Left ventricle myocardium superior (tissue), 1 donor: Measurements from ENCODE around the gene CCDC92B. TPM values are rescaled to one million over a fixed set of nuclear protein-coding genes. Genes with fewer than 3 reads are reported as not detected.
"Not testable (repeated sequence)": the region's sequence is repeated elsewhere in the genome, so short reads cannot be mapped to it uniquely, and the experiment has no call there.

ENCODE experiments used
- ATAC-seq: fragments of 200-7000 bp; cut with Tn5 transposase; one replicate; pipeline ENCODE4 v1.9.1; 2020; ENCODE audit warnings: mild to moderate bottlenecking, moderate library complexity
- DNase-seq: peaks from one replicate; pipeline ENCODE4 v3.0.0-alpha.2; 2020
- intact Hi-C: fragments of 100-400 bp; cut with micrococcal nuclease; formaldehyde crosslinking; loops from one replicate; pipeline ENCODE4 v1.11.0; 2022
- long read RNA-seq: library from polyadenylated mRNA; unstranded; transcript quantifications from one replicate; pipeline ENCODE4 v2.0.0, GENCODE V29; 2021
- total RNA-seq: library from RNA; stranded (reverse); fragmentation: NEBNext Ultra II Directional; extraction: Animal tissue kit (Norgen Biotek cat#: 25700); gene quantifications from one replicate; pipeline ENCODE4 v1.2.1, GENCODE V29; 2021
- donor health status: DM: no; HTN: yes; CAD: no; lungs with severe emphysema.

The CCDC92B gene
- 0.12 TPM for total RNA-seq
- long read RNA-seq: 0 reads

GRCh38 chr17:2749058-2749783, at the start of gene CCDC92B:
CCDC92B (minus strand) TSS chr17:2749652; CDS start chr17:2735145, 14,507 bp downstream.
- DNase-seq: no peak
- intact Hi-C loops: no loop called here
- no peak for ATAC-seq

GRCh38 chr17:2798678-2799077, 49.2 kb upstream of the CCDC92B start:
- intact Hi-C loops: no loop called here
- peak; percentile 26 for DNase-seq
- no peak for ATAC-seq

GRCh38 chr17:2798188-2798587, 48.7 kb upstream of the CCDC92B start:
- intact Hi-C loops: no loop called here
- no peak for ATAC-seq
- peak; percentile 12 for DNase-seq

- intact Hi-C loops: no loop called here
- DNase-seq (peak; percentile 35), ATAC-seq (peak; percentile 57)
These were observed 48.2 kb upstream of the CCDC92B start for GRCh38 chr17:2797637-2798036.

GRCh38 chr17:2797226-2797625, 47.8 kb upstream of the CCDC92B start:
- ATAC-seq (no peak), DNase-seq (peak; percentile 22)
- intact Hi-C loops: no loop called here

- ATAC-seq (peak; percentile 68), DNase-seq (peak; percentile 76)
- intact Hi-C loops: no loop called here
These were observed 47.0 kb upstream of the CCDC92B start, which contains the start of gene RAP1GAP2 for GRCh38 chr17:2796164-2797125. RAP1GAP2 (plus strand) TSS chr17:2796438; CDS start chr17:2796528, 90 bp downstream.

GRCh38 chr17:2795441-2796163, 46.1 kb upstream of the CCDC92B start:
- intact Hi-C loops: no loop called here
- DNase-seq (no peak), ATAC-seq (no peak)

- ATAC-seq (no peak), DNase-seq (no peak)
- intact Hi-C loops: no loop called here
These were observed 44.8 kb upstream of the CCDC92B start for GRCh38 chr17:2794111-2794803.

- no peak for DNase-seq
- intact Hi-C loops: no loop called here
- ATAC-seq: no peak
These were observed 43.1 kb upstream of the CCDC92B start for GRCh38 chr17:2792366-2793169.

- DNase-seq (no peak), ATAC-seq (no peak)
- intact Hi-C loops: no loop called here
These were observed 40.2 kb upstream of the CCDC92B start for GRCh38 chr17:2789700-2790099.

- peak; percentile 93 for ATAC-seq
- peak; percentile 85 for DNase-seq
- intact Hi-C loops: no loop called here
These were observed 36.9 kb upstream of the CCDC92B start for GRCh38 chr17:2786176-2786881.

GRCh38 chr17:2785376-2785775, 35.9 kb upstream of the CCDC92B start:
- ATAC-seq, DNase-seq, intact Hi-C loops: not testable (repeated sequence)

- intact Hi-C loops: no loop called here
- no peak for ATAC-seq
These were observed 35.4 kb upstream of the CCDC92B start for GRCh38 chr17:2784864-2785263.

GRCh38 chr17:2783310-2784030, 34.0 kb upstream of the CCDC92B start:
- no peak for ATAC-seq
- no peak for DNase-seq
- intact Hi-C loops: no loop called here

More at GRCh38 chr17:2784864-2785263, 35.4 kb upstream of the CCDC92B start:
- DNase-seq: no peak

- DNase-seq: no peak
- intact Hi-C loops: no loop called here
- no peak for ATAC-seq
These were observed 32.6 kb upstream of the CCDC92B start for GRCh38 chr17:2782055-2782454.

GRCh38 chr17:2781598-2781997, 32.1 kb upstream of the CCDC92B start:
- intact Hi-C loops, DNase-seq, ATAC-seq: not testable (repeated sequence)
